GM12878 (cell line): ENCODE data around the gene NOVA2. TPM values are rescaled to one million over a fixed set of nuclear protein-coding genes. Genes with fewer than 3 reads are reported as not detected.

ENCODE experiments used
- ATAC-seq: fragments of 200-7000 bp; cut with Tn5 transposase; 3 replicates; pipeline ENCODE4 v1.9.1; 2020; ENCODE audit warnings: mild to moderate bottlenecking, moderate library complexity
- BruUV-seq: library from RNA; stranded (reverse); fragments of 400-500 nt; replicated peaks from 2 replicates; lab custom pipeline; 2021; lab: Mats Ljungman, UMichigan
- CTCF ChIA-PET: fragments of 300-600 bp; sonication (Branson Sonifier 250); formaldehyde crosslinking; extraction: SDS; loops from one replicate; lab custom pipeline; 2021; ENCODE audit warnings: inconsistent platforms; lab: Yijun Ruan, JAX
- POLR2A ChIA-PET: fragments of 350-600 bp; formaldehyde crosslinking; extraction: SDS; loops from one replicate; lab custom pipeline; 2021; ENCODE audit warnings: inconsistent platforms; lab: Charles Lee
- RAD21 ChIA-PET: fragments of 300-600 bp; sonication (Branson Sonifier 250); formaldehyde crosslinking; loops from one replicate; lab custom pipeline; 2023; ENCODE audit warnings: antibody characterized with exemption; ENCODE audit not compliant: unreplicated experiment; lab: Charles Lee
- SMC1A ChIA-PET: fragments of 300-600 bp; sonication (Branson Sonifier 250); formaldehyde crosslinking; loops from one replicate; lab custom pipeline; 2023; ENCODE audit not compliant: unreplicated experiment, uncharacterized antibody; lab: Charles Lee
- DNase-seq: peaks from one replicate; pipeline ENCODE4 v3.0.0-alpha.2; 2011; ENCODE audit warnings: low read depth, low spot score
- FAIRE-seq: peaks from 3 replicates; lab custom pipeline; 2011; peaks lifted over from hg19 to GRCh38; lab: Jason Lieb, UNC
- H2AFZ ChIP-seq: 2 replicates; pipeline ENCODE4 v1.6.0; 2011; ENCODE audit warnings: low read depth, low read length, control low read depth; ENCODE audit not compliant: control insufficient read depth
- H3K27ac ChIP-seq: 2 replicates; pipeline ENCODE4 v1.5.1; 2011; ENCODE audit warnings: control low read depth; ENCODE audit not compliant: control insufficient read depth, insufficient read depth
- H3K27me3 ChIP-seq, 2 experiments: replicated peaks in 1 of 2; 2 replicates each; pipeline versions ENCODE4 v1.6.0 to v1.6.1; 2011; ENCODE audit warnings: low read length in 1 of 2; ENCODE audit not compliant: control insufficient read depth in 2 of 2, insufficient read depth in 2 of 2
- H3K36me3 ChIP-seq, 2 experiments: 2 replicates each; pipeline ENCODE4 v1.5.1; 2011; ENCODE audit warnings: low read length in 1 of 2; ENCODE audit not compliant: control insufficient read depth in 2 of 2, insufficient read depth in 2 of 2
- H3K4me1 ChIP-seq: 2 replicates; pipeline ENCODE4 v1.6.1; 2011; ENCODE audit warnings: mild to moderate bottlenecking, low read length, moderate library complexity, mixed read lengths; ENCODE audit not compliant: control insufficient read depth, insufficient read depth
- H3K4me2 ChIP-seq: 2 replicates; pipeline ENCODE4 v1.6.0; 2011; ENCODE audit warnings: control low read depth; ENCODE audit not compliant: control insufficient read depth, insufficient read depth
- H3K4me3 ChIP-seq: fragments of 200-600 bp; sonication (generic); 2 replicates; pipeline ENCODE4 v1.5.1; 2016
- H3K79me2 ChIP-seq: 2 replicates; pipeline ENCODE4 v1.6.0; 2011; ENCODE audit warnings: low read length; ENCODE audit not compliant: control insufficient read depth, insufficient read depth
- H3K9ac ChIP-seq: 2 replicates; pipeline ENCODE4 v1.8.0; 2011; ENCODE audit warnings: low read length, control low read depth, mixed read lengths; ENCODE audit not compliant: control insufficient read depth, insufficient read depth
- H3K9me3 ChIP-seq: replicated peaks from 3 replicates; pipeline ENCODE4 v1.5.1; 2011; ENCODE audit warnings: mild to moderate bottlenecking, low read length; ENCODE audit not compliant: control insufficient read depth, insufficient read depth
- H4K20me1 ChIP-seq: 2 replicates; pipeline ENCODE4 v1.6.0; 2011; ENCODE audit not compliant: control insufficient read depth, insufficient read depth
- BCL3 ChIP-seq: IDR thresholded peaks from 2 replicates; pipeline ENCODE4 v1.6.1; 2011; ENCODE audit warnings: borderline replicate concordance, low read depth, mild to moderate bottlenecking, moderate library complexity, low read length; ENCODE audit not compliant: insufficient read depth, poor library complexity, severe bottlenecking
- GATAD2B ChIP-seq: fragments of 450-650 bp; conservative IDR thresholded peaks from 2 replicates; pipeline ENCODE4 v1.6.1; 2017; ENCODE audit warnings: low read depth, mild to moderate bottlenecking, moderate library complexity
- PBX3 ChIP-seq: IDR thresholded peaks from 2 replicates; pipeline ENCODE4 v1.6.1; 2011; ENCODE audit warnings: mild to moderate bottlenecking, low read depth, low read length, moderate library complexity; ENCODE audit not compliant: insufficient replicate concordance
- PRDM15 ChIP-seq: fragments of 450-650 bp; formaldehyde crosslinking; IDR thresholded peaks from 2 replicates; pipeline ENCODE4 v1.4.0; 2020; ENCODE audit warnings: mild to moderate bottlenecking, moderate library complexity
- RELA ChIP-seq: fragments of 450-650 bp; IDR thresholded peaks from 2 replicates; pipeline ENCODE4 v1.8.0; 2014; ENCODE audit warnings: borderline replicate concordance; ENCODE audit not compliant: partially characterized antibody
- RUNX3 ChIP-seq: IDR thresholded peaks from 2 replicates; pipeline ENCODE4 v1.6.1; 2012; ENCODE audit warnings: low read length, inconsistent platforms
- TCF3 ChIP-seq: IDR thresholded peaks from 2 replicates; pipeline ENCODE4 v1.6.1; 2012; ENCODE audit warnings: low read depth, mild to moderate bottlenecking, low read length, borderline replicate concordance; ENCODE audit not compliant: insufficient read depth
- WGBS: methylation state at CpG from one replicate; pipeline ENCODE4 v1.1.6; 2016; ENCODE audit warnings: low lambda C conversion rate; ENCODE audit not compliant: insufficient replicate concordance, insufficient coverage; ENCODE audit errors: missing lambda C conversion rate; 5-methylcytosine and 5-hydroxymethylcytosine counted together
- in situ Hi-C: fragments of 300-500 bp; cut with MboI; formaldehyde crosslinking; loops from 9 replicates; pipeline ENCODE4 v1.14.3; 2018; ENCODE audit warnings: mixed read lengths
- intact Hi-C: fragments of 100-400 bp; cut with micrococcal nuclease; formaldehyde crosslinking; loops from one replicate; pipeline ENCODE4 v1.14.2; 2022; ENCODE audit not compliant: unreplicated experiment
- polyA plus RNA-seq, 11 experiments: library from polyadenylated mRNA; depleted of rRNA in 4 of 11; unstranded in 6 of 11; stranded (reverse) in 5 of 11; fragments of >200 nt; fragmentation: Nextera tagmentation in 4 of 11; fragmentation: Illumina TruSeq in 1 of 11; extraction: Ambion mirVana in 4 of 11; extraction: Trizol in 1 of 11; gene quantifications; 1 replicate in 1 of 11; 2 replicates in 10 of 11; pipeline versions ENCODE4 v1.2.1 to v1.2.3, GENCODE V29; 2011 to 2016; ENCODE audit warnings: inconsistent platforms in 2 of 11, missing spikeins in 2 of 11, low read depth in 1 of 11
- total RNA-seq, 4 experiments: library from RNA; depleted of rRNA in 3 of 4; stranded (reverse); fragments of >200 nt in 3 of 4; fragmentation: Illumina TruSeq in 1 of 4; extraction: Trizol in 1 of 4; gene quantifications; 2 replicates each; pipeline versions ENCODE4 v1.2.1 to v1.2.3, GENCODE V29; 2013 to 2021

NOVA2 gene
- total and polyA plus RNA-seq, 10 of the 15 experiments (the other 5 are each of a cell fraction or from before 2014, with no cell fraction given) = under 0.01 to 0.44 (median 0.03) TPM; not detected in 4

GRCh38 chr19:45958320-45958719 is 15.3 kb downstream of the NOVA2 start:
- Histone ChIP-seq H3K4me1 (no peaks in the 10 kb centered on the region), H3K27me3 (peaks cover 0 to 2% of the 10 kb centered on the region in 2 experiments; a peak in 1 of 4 replicates), H2AFZ (no peak overlapping the region), H3K4me3 (no peak overlapping the region), H3K4me2 (no peak overlapping the region), H3K27ac (no peak overlapping the region), H3K9ac (no peak overlapping the region), H3K9me3 (no peaks in the 10 kb centered on the region; the same call in 2 of the 3 replicates), H3K36me3 (no peaks in the 10 kb centered on the region), H4K20me1 (no peaks in the 10 kb centered on the region), H3K79me2 (no peaks in the 10 kb centered on the region)
- ChIA-PET POLR2A (no interaction called here), CTCF (no interaction called here), SMC1A (no interaction called here), RAD21 (no interaction called here)
- WGBS = 42% methylated on average over 6 of the region's 6 CpGs
- BruUV-seq = no TSS peak
- ATAC-seq (no peak), DNase-seq (no peak), FAIRE-seq (no peak)
- intact Hi-C loops (no loop called here), in situ Hi-C loops (no loop called here)
- TF ChIP-seq RELA = no peak
- no peak for TF ChIP-seq RUNX3
- TF ChIP-seq PRDM15 (CRISPR knock-in tag) = no peak
- TF ChIP-seq BCL3 = peak; percentile 99
- 0 out of 2 replicates have a peak, but pooled peaks have one; percentile 68 for TF ChIP-seq TCF3
- no peak for TF ChIP-seq GATAD2B
- TF ChIP-seq PBX3 = peak; percentile 60
